ENCODE results near the gene KIF2C. TPM values are rescaled to one million over a fixed set of nuclear protein-coding genes. Genes with fewer than 3 reads are reported as not detected.

The KIF2C gene
- total and polyA plus RNA-seq, 2 donors (not counting 1 experiment from before 2014, with no cell fraction given) = 9.2 to 9.9 TPM

DNA sequence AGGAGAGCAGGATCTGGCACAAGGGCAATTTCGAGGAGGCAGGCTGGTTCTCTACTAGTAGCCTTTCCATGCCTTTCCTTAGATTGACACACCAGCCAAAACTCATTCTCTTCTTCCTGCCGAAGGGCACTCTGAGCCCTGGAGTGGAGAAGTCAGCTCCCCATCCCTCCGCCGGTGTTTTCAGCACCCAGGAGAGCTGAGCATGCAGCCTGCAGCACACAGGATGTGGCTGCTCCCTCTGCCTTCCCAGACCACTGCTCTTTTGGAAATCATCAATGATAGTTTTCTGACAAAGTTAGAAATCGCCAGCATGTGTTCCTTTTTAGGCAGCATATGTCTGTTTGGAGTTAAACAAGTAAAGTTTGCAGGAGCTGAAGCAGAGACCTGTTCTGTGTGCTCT lies 20.3 kb upstream of the KIF2C start:
- TF ChIP-seq, protein P1, sequence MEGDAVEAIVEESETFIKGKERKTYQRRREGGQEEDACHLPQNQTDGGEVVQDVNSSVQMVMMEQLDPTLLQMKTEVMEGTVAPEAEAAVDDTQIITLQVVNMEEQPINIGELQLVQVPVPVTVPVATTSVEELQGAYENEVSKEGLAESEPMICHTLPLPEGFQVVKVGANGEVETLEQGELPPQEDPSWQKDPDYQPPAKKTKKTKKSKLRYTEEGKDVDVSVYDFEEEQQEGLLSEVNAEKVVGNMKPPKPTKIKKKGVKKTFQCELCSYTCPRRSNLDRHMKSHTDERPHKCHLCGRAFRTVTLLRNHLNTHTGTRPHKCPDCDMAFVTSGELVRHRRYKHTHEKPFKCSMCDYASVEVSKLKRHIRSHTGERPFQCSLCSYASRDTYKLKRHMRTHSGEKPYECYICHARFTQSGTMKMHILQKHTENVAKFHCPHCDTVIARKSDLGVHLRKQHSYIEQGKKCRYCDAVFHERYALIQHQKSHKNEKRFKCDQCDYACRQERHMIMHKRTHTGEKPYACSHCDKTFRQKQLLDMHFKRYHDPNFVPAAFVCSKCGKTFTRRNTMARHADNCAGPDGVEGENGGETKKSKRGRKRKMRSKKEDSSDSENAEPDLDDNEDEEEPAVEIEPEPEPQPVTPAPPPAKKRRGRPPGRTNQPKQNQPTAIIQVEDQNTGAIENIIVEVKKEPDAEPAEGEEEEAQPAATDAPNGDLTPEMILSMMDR (conservative IDR thresholded peaks at IDR 0.05 in 1 of 2, IDR thresholded peaks at IDR 0.05 in 1 of 2; ENCODE audit: low read depth in 1 of 2, low read length in 2 of 2) = no peak
- H3K79me2 ChIP-seq (ENCODE audit: control insufficient read depth, insufficient read depth, low read length) = no peaks in the 10 kb centered on the region
- no peak overlapping the region for H3K4me3 ChIP-seq (replicated peaks in 1 of 4; ENCODE audit: control extremely low read depth in 1 of 4, insufficient read depth in 1 of 4, low read depth in 3 of 4, low read length in 4 of 4)
- no peaks in the 10 kb centered on the region for H4K20me1 ChIP-seq (ENCODE audit: control insufficient read depth, extremely low read depth, insufficient read depth, low read length)
- no peak overlapping the region for H3K27ac ChIP-seq (ENCODE audit: insufficient read depth, low read length)
- no peak overlapping the region for H2AFZ ChIP-seq (ENCODE audit: low read length)
- H3K27me3 ChIP-seq (ENCODE audit: control insufficient read depth, insufficient read depth, low read length) = no peaks in the 10 kb centered on the region
- no peak overlapping the region for H3K4me2 ChIP-seq (ENCODE audit: extremely low read depth, insufficient read depth, low read length)
- no peak for DNase-seq (ENCODE audit: low read depth in 2 of 2)
- H3K36me3 ChIP-seq (ENCODE audit: control insufficient read depth, insufficient read depth, low read length) = no peaks in the 10 kb centered on the region
- H3K9ac ChIP-seq (ENCODE audit: insufficient read depth, low read length) = no peak overlapping the region
- H3K9me3 ChIP-seq (ENCODE audit: control insufficient read depth, insufficient read depth, low read depth, low read length) = no peaks in the 10 kb centered on the region
- H3K4me1 ChIP-seq (ENCODE audit: control insufficient read depth, extremely low read depth, insufficient read depth, low read length) = no peaks in the 10 kb centered on the region

DNA sequence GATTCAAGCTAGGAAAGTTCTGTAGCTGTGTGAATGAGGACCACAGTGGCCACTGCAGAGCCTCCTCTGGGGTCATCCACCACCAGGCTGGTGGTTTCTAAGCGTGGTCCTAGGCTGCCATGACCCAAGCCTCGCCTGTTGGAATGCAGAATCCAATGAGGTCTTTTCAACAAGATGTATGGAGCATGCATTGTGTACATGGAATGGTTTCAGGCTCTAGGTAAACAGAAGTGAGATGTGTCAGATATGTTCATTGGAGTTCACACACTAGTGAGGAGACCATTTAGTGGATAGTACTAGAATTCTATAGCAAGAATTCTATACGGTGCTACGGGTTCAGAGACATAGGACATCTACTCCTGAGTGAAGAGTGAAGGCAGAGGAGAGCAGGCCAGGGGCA lies 19.4 kb upstream of the KIF2C start:
- Histone ChIP-seq H3K4me2 (ENCODE audit: extremely low read depth, insufficient read depth, low read length) (no peak overlapping the region), H3K4me3 (replicated peaks in 1 of 4; ENCODE audit: control extremely low read depth in 1 of 4, insufficient read depth in 1 of 4, low read depth in 3 of 4, low read length in 4 of 4) (no peak overlapping the region), H3K27me3 (ENCODE audit: control insufficient read depth, insufficient read depth, low read length) (no peaks in the 10 kb centered on the region), H2AFZ (ENCODE audit: low read length) (no peak overlapping the region), H3K9me3 (ENCODE audit: control insufficient read depth, insufficient read depth, low read depth, low read length) (no peaks in the 10 kb centered on the region), H3K9ac (ENCODE audit: insufficient read depth, low read length) (no peak overlapping the region), H3K79me2 (ENCODE audit: control insufficient read depth, insufficient read depth, low read length) (no peaks in the 10 kb centered on the region), H3K27ac (ENCODE audit: insufficient read depth, low read length) (no peak overlapping the region), H3K4me1 (ENCODE audit: control insufficient read depth, extremely low read depth, insufficient read depth, low read length) (no peaks in the 10 kb centered on the region), H4K20me1 (ENCODE audit: control insufficient read depth, extremely low read depth, insufficient read depth, low read length) (no peaks in the 10 kb centered on the region), H3K36me3 (ENCODE audit: control insufficient read depth, insufficient read depth, low read length) (no peaks in the 10 kb centered on the region)
- no peak for DNase-seq (ENCODE audit: low read depth in 2 of 2)
- TF ChIP-seq, protein P1 (conservative IDR thresholded peaks at IDR 0.05 in 1 of 2, IDR thresholded peaks at IDR 0.05 in 1 of 2; ENCODE audit: low read depth in 1 of 2, low read length in 2 of 2) = no peak
- no peak for TF ChIP-seq EZH2 (IDR thresholded peaks at IDR 0.05; ENCODE audit: low read length, missing control alignments)

DNA sequence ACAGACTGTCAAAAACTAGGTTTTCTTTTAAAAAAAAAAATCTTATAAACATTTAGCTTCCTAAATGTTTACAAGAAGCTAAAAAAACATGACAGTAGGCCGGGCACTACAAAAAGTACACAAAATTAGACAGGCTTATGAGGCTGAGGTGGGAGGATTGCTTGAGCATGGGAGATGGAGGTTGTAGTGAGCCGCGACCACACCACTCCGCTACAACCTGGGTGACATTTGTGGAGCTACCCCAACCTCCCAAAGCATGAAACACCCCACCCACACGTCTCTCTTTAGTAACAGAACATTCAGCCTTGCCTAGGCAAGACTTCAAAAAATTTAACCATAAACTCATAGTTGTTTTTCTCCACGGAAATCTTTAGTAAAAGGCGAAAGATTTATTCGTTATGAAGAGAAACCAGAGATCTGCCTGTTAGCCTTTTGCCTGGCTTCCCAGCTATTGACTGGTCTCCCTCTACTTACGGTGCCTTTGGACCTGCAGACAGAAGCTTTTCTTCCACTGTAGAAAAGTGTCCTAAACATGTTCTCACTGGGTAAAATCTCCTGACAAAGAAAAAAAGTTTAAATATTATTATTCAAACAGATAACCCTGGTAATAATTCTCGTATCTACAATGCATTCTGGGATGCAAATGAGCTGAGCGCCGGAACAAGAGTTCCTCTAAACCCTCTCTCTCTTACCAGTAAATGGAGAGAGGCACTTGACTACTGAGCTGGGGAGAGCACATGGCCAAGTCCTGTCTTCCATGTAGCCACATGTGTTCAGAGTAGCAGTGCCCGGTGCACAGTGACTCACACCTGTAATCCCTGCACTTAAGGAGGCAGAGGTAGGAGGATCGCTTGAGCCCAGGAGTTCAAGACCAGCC lies 17.9 kb upstream of the KIF2C start:
- H3K4me3 ChIP-seq (replicated peaks in 1 of 4; ENCODE audit: control extremely low read depth in 1 of 4, insufficient read depth in 1 of 4, low read depth in 3 of 4, low read length in 4 of 4) = no peak overlapping the region
- peaks cover 1% of the 10 kb centered on the region for H3K4me1 ChIP-seq (ENCODE audit: control insufficient read depth, extremely low read depth, insufficient read depth, low read length)
- no peaks in the 10 kb centered on the region for H4K20me1 ChIP-seq (ENCODE audit: control insufficient read depth, extremely low read depth, insufficient read depth, low read length)
- H3K4me2 ChIP-seq (ENCODE audit: extremely low read depth, insufficient read depth, low read length) = no peak overlapping the region
- no peaks in the 10 kb centered on the region for H3K79me2 ChIP-seq (ENCODE audit: control insufficient read depth, insufficient read depth, low read length)
- TF ChIP-seq, protein P1 (conservative IDR thresholded peaks at IDR 0.05 in 1 of 2, IDR thresholded peaks at IDR 0.05 in 1 of 2; ENCODE audit: low read depth in 1 of 2, low read length in 2 of 2) = no peak
- no peak for TF ChIP-seq EZH2 (IDR thresholded peaks at IDR 0.05; ENCODE audit: low read length, missing control alignments)
- H3K9me3 ChIP-seq (ENCODE audit: control insufficient read depth, insufficient read depth, low read depth, low read length) = no peaks in the 10 kb centered on the region
- H3K9ac ChIP-seq (ENCODE audit: insufficient read depth, low read length) = no peak overlapping the region
- no peaks in the 10 kb centered on the region for H3K27me3 ChIP-seq (ENCODE audit: control insufficient read depth, insufficient read depth, low read length)
- no peaks in the 10 kb centered on the region for H3K36me3 ChIP-seq (ENCODE audit: control insufficient read depth, insufficient read depth, low read length)
- peak overlapping the region; percentile 68 for H3K27ac ChIP-seq (ENCODE audit: insufficient read depth, low read length)
- no peak overlapping the region for H2AFZ ChIP-seq (ENCODE audit: low read length)
- DNase-seq (ENCODE audit: low read depth in 2 of 2) = peak; percentile 90 to 95
